Esophagus muscularis mucosa (tissue), 4 donors: ENCODE data around the gene TBC1D10A. TPM values are rescaled to one million over a fixed set of nuclear protein-coding genes. Genes with fewer than 3 reads are reported as not detected.

ENCODE experiments used
- DNase-seq: peaks from one replicate; pipeline ENCODE4 v3.0.0-alpha.2; 2017; ENCODE audit errors: extremely low spot score
- H3K27ac ChIP-seq, 4 donors: fragments of 200-600 bp; sonication (generic); replicated peaks in 1 of 4; 1 replicate in 3 of 4; 2 replicates in 1 of 4; pipeline ENCODE4 v1.5.1; 2016 to 2019; ENCODE audit warnings: mild to moderate bottlenecking in 1 of 4
- H3K27me3 ChIP-seq, 4 donors: fragments of 200-600 bp; sonication (generic); one replicate each; pipeline versions ENCODE4 v1.5.1 to v1.6.0; 2016 to 2019
- H3K36me3 ChIP-seq, 4 donors: fragments of 200-600 bp; sonication (generic); one replicate each; pipeline ENCODE4 v1.5.1; 2016 to 2019
- H3K4me1 ChIP-seq, 4 donors: fragments of 200-600 bp; sonication (generic); one replicate each; pipeline ENCODE4 v1.5.1; 2016 to 2019
- H3K4me3 ChIP-seq, 4 donors: fragments of 200-600 bp; sonication (generic); 1 replicate in 2 of 4; 2 replicates in 2 of 4; pipeline ENCODE4 v1.5.1; 2016 to 2019; ENCODE audit warnings: mild to moderate bottlenecking in 4 of 4, moderate library complexity in 1 of 4
- H3K9me3 ChIP-seq, 4 donors: fragments of 200-600 bp; sonication (generic); 1 replicate in 3 of 4; 2 replicates in 1 of 4; pipeline ENCODE4 v1.5.1; 2016 to 2019
- EP300 ChIP-seq: sonication (generic); formaldehyde crosslinking; IDR thresholded peaks from one replicate; pipeline ENCODE4 v1.6.1; 2017; ENCODE audit warnings: antibody characterized with exemption
- POLR2A ChIP-seq: fragments of 450-650 bp; IDR thresholded peaks from one replicate; pipeline ENCODE4 v1.6.1; 2017; ENCODE audit warnings: antibody characterized with exemption, moderate library complexity, mild to moderate bottlenecking, low read depth
- POLR2AphosphoS5 ChIP-seq, 2 donors: sonication (generic); formaldehyde crosslinking; IDR thresholded peaks; one replicate each; pipeline ENCODE4 v1.6.1; 2017; ENCODE audit warnings: antibody characterized with exemption in 2 of 2
- WGBS: methylation state at CpG from one replicate; pipeline ENCODE4 v1.1.5; 2018; 5-methylcytosine and 5-hydroxymethylcytosine counted together
- intact Hi-C: fragments of 100-400 bp; cut with DNase I; formaldehyde crosslinking; loops from one replicate; pipeline ENCODE4 v1.15.1; 2023
- total RNA-seq, 4 donors: library from RNA; depleted of rRNA; stranded (reverse); fragments of >200 nt; gene quantifications; one replicate each; pipeline versions ENCODE4 v1.1.0 to v1.2.1, GENCODE V29; 2016
- TF ChIP-seq, protein P1 (sequence below), 3 experiments: fragments of 200-600 bp in 2 of 3; fragments of 450-650 bp in 1 of 3; sonication (generic) in 2 of 3; IDR thresholded peaks; one replicate each; pipeline ENCODE4 v1.5.1; 2017 to 2019; ENCODE audit warnings: antibody characterized with exemption in 3 of 3, mild to moderate bottlenecking in 2 of 3, moderate library complexity in 1 of 3

TBC1D10A gene
- total RNA-seq, 4 donors from 2014 or later, result 29.5 to 40.3 (median 38.0) TPM

DNA sequence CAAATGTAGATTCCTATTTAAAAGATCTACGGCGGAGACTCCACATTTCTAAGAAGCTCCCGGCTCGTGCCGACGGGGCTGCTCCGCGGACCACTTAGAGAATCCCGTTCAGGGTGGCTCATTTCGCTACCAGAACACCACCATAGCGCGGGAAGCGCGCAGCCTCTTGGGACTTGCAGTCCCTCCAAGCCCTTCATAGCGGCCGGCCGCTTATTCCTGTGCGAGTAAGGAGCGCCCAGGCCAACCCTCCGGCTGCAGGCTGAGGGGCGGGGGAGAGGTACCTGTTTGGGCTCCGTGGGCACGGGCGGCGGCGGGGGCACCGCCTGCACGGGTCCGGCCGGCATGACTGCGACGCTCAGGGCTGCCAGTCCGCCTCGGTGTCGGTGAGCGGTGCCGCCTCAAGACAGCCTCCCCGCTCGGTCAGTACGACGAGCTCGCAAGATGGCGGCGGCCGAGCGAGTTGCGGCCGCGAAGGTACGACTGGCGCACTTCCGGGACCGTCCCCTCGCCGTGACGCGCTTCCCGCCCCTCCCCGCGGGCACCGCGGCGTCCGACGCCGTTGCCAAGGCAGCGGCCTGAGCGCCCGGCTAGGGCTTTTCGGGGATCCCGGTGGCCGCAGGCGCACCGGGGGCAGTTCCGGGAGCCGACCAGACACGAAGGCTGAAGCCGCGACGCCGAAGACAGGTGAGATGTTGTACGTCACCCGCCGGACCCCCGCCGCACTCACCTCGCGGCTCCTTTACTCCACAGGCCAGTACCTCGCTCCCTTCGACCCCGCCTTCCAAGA is 29.9 kb upstream of the TBC1D10A start, which contains the start of the genes CCDC157 and SF3A1:
Gene CCDC157, plus strand, starts transcription at position 559 of the 787 bp plus-strand sequence. CDS start 8,994 bp downstream, outside the sequence.
Gene SF3A1, minus strand, starts transcription at position 446 of the 787 bp plus-strand sequence. Its CDS starts 102 bp downstream, at position 344.
- Histone ChIP-seq H3K4me3 (peak within 1 kb of the TSS; percentile 75 to 82 (median 81)), H3K27ac (peak within 1 kb of the TSS; percentile 94 to 97 (median 96)), H3K36me3 (peaks cover 13 to 23% (median 14%) of the 10 kb centered on the region in 4 donors), H3K4me1 (peaks cover 30 to 56% (median 48%) of the 10 kb centered on the region in 4 donors), H3K9me3 (no peaks in the 10 kb centered on the region), H3K27me3 (no peaks in the 10 kb centered on the region)
- 0% methylated on average over 10 of the region's 91 CpGs for WGBS
- TF ChIP-seq, protein P1, sequence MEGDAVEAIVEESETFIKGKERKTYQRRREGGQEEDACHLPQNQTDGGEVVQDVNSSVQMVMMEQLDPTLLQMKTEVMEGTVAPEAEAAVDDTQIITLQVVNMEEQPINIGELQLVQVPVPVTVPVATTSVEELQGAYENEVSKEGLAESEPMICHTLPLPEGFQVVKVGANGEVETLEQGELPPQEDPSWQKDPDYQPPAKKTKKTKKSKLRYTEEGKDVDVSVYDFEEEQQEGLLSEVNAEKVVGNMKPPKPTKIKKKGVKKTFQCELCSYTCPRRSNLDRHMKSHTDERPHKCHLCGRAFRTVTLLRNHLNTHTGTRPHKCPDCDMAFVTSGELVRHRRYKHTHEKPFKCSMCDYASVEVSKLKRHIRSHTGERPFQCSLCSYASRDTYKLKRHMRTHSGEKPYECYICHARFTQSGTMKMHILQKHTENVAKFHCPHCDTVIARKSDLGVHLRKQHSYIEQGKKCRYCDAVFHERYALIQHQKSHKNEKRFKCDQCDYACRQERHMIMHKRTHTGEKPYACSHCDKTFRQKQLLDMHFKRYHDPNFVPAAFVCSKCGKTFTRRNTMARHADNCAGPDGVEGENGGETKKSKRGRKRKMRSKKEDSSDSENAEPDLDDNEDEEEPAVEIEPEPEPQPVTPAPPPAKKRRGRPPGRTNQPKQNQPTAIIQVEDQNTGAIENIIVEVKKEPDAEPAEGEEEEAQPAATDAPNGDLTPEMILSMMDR (IDR thresholded peaks at IDR 0.05), result peak in 1 of 3 experiments; percentile 20
- TF ChIP-seq POLR2A, result peak; percentile 82
- TF ChIP-seq EP300, result peak; percentile 28
- TF ChIP-seq POLR2AphosphoS5 (IDR thresholded peaks at IDR 0.05), result peak; percentile 95 to 98
- intact Hi-C loops, result no loop called here
- peak; percentile 96 for DNase-seq

DNA sequence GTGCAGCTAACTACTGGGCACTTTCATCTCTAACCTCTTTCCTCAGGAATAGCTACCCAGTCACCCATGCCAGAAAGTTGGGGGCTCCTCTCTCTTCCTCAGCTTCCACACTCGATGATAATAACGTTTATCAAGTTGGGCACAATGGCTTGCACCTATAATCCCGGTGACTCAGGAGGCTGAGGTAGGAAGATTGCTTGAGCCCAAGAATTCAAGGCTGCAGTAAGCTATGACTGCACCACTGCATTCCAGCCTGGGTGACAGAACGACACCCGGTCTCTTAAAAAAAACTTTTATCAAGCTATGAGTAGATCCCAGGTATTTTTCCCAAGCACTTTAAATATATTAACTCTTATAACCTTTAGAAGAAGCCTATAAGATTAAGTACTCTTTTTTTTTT is 27.9 kb upstream of the TBC1D10A start:
- peaks cover 33 to 67% (median 63%) of the 10 kb centered on the region in 4 donors for H3K4me1 ChIP-seq
- H3K4me3 ChIP-seq, result peak overlapping the region in 1 of 4 donors; percentile 81
- DNase-seq, result no peak
- no peak overlapping the region for H3K27ac ChIP-seq
- intact Hi-C loops, result no loop called here
- TF ChIP-seq POLR2A (no peak), EP300 (no peak), POLR2AphosphoS5 (IDR thresholded peaks at IDR 0.05) (no peak)
- TF ChIP-seq, protein P1 (IDR thresholded peaks at IDR 0.05), result no peak
- H3K27me3 ChIP-seq, result no peaks in the 10 kb centered on the region
- peaks cover 30 to 43% (median 33%) of the 10 kb centered on the region in 4 donors for H3K36me3 ChIP-seq
- WGBS, result 77% methylated on average over 5 of the region's 5 CpGs
- H3K9me3 ChIP-seq, result no peaks in the 10 kb centered on the region

DNA sequence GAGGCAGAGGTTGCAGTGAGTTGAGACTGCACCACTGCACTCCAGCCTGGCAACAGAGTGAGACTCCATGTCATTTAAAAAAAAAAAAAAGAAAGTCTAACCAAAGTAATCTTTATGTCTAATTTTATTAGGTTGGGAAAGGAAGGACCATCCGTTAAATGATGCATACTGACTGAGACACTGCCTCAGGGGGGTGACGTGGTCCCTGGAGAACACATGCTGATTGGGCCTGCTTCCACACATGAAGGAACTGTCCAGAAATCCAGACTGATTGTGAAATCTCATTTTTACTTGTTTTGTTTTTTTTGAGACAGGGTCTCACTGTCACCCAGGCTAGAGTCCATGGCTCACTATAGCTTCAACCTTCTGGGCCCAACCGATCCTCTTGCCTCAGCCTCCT is 24.5 kb upstream of the TBC1D10A start:
- intact Hi-C loops, result no loop called here
- Histone ChIP-seq H3K4me3 (no peak overlapping the region), H3K36me3 (peaks cover 53 to 77% (median 67%) of the 10 kb centered on the region in 4 donors), H3K27ac (no peak overlapping the region), H3K9me3 (no peaks in the 10 kb centered on the region), H3K4me1 (peaks cover 28 to 82% (median 71%) of the 10 kb centered on the region in 4 donors), H3K27me3 (no peaks in the 10 kb centered on the region)
- DNase-seq, result no peak
- no peak for TF ChIP-seq EP300
- 86% methylated on average over 3 of the region's 3 CpGs for WGBS

DNA sequence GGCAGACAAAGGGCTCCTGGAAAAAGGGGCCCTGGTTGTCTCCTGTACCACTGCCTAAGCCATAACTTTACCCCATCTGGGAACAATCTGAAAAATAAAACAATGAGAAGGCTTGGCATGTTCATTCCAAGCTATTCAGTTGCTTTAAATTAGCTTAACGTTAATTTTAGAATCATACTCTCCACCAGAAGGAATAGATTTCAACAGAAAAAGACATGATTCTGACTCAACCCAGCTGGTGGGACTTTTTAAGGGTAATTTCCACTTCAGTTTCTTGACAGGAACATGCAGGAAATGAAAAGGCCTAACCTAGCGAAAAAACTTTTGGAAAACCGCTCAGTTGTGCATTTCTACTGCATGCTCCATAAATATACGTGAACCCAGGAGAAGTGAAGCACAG is 22.1 kb upstream of the TBC1D10A start:
- Histone ChIP-seq H3K9me3 (no peaks in the 10 kb centered on the region), H3K36me3 (peaks cover 78 to 97% (median 91%) of the 10 kb centered on the region in 4 donors), H3K4me1 (peaks cover 6 to 58% (median 48%) of the 10 kb centered on the region in 4 donors), H3K4me3 (no peak overlapping the region), H3K27ac (peak overlapping the region in 1 of 4 donors; percentile 1), H3K27me3 (no peaks in the 10 kb centered on the region)
- intact Hi-C loops, result no loop called here
- WGBS, result 75% methylated on average over 4 of the region's 4 CpGs
- TF ChIP-seq, protein P1 (IDR thresholded peaks at IDR 0.05), result no peak
- no peak for DNase-seq

DNA sequence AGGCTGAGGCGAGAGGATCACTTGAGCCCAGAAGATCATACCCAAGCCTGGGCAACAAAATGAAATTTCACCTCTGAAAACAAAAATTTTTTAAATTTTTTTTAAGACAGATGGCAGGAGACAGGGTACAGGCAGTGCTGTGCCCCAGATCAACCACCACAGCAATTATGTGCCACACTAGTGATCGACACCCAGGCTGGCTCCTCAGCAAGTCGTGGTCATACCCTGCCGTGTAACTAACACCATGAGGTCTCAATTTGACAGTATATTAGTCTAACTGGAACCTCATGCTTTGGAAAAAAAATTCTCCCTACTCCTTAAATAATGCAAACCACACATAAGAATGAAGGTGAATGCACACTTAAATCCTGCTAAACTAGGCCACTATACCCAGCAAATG is 21.7 kb upstream of the TBC1D10A start:
- intact Hi-C loops, result no loop called here
- no peak overlapping the region for H3K4me3 ChIP-seq
- 78% methylated on average over 4 of the region's 4 CpGs for WGBS
- no peaks in the 10 kb centered on the region for H3K27me3 ChIP-seq
- DNase-seq, result no peak
- H3K36me3 ChIP-seq, result peaks cover 82 to 98% (median 95%) of the 10 kb centered on the region in 4 donors
- no peaks in the 10 kb centered on the region for H3K9me3 ChIP-seq
- peak overlapping the region in 1 of 4 donors; percentile 1 for H3K27ac ChIP-seq
- peaks cover 3 to 54% (median 46%) of the 10 kb centered on the region in 4 donors for H3K4me1 ChIP-seq
- TF ChIP-seq, protein P1 (IDR thresholded peaks at IDR 0.05), result no peak
- TF ChIP-seq POLR2AphosphoS5 (IDR thresholded peaks at IDR 0.05) (no peak), POLR2A (no peak), EP300 (no peak)
